A549 (cell line): ENCODE results near the gene NFU1. TPM values are rescaled to one million over a fixed set of nuclear protein-coding genes. Genes with fewer than 3 reads are reported as not detected.

Experiments used
- BHLHE40 ChIP-seq: IDR thresholded peaks from 2 replicates; pipeline ENCODE4 v1.6.1; 2012; ENCODE audit warnings: low read depth, low read length, inconsistent platforms
- CHD4 ChIP-seq: fragments of 200-600 bp; sonication (generic); IDR thresholded peaks from 2 replicates; pipeline ENCODE4 v1.6.1; 2016; ENCODE audit warnings: antibody characterized with exemption, mild to moderate bottlenecking, borderline replicate concordance
- CTCF ChIP-seq: fragments of >200 bp; sonication (Bioruptor Twin); formaldehyde crosslinking; IDR thresholded peaks from 3 replicates; pipeline ENCODE4 v1.5.1; 2016
- EHF ChIP-seq: fragments of 250-450 bp; sonication (Bioruptor Pico); IDR thresholded peaks from 2 replicates; pipeline ENCODE4 v1.5.0; 2020; ENCODE audit warnings: mild to moderate bottlenecking
- EHMT2 ChIP-seq: fragments of 200-600 bp; sonication (generic); IDR thresholded peaks from 2 replicates; pipeline ENCODE4 v1.6.1; 2016; ENCODE audit warnings: antibody characterized with exemption, low read depth, mild to moderate bottlenecking, moderate library complexity
- ELK1 ChIP-seq: fragments of 150-350 bp; IDR thresholded peaks from 2 replicates; pipeline ENCODE4 v1.6.1; 2014; ENCODE audit warnings: low read depth, mild to moderate bottlenecking, low read length
- FOSL2 ChIP-seq, 2 experiments: fragments of 450-650 bp in 1 of 2; fragments of >200 bp in 1 of 2; sonication (Bioruptor Twin) in 1 of 2; formaldehyde crosslinking; IDR thresholded peaks; 2 replicates each; pipeline versions ENCODE4 v1.5.0 to v1.6.1; 2016 to 2020; ENCODE audit warnings: mild to moderate bottlenecking in 1 of 2, moderate library complexity in 1 of 2
- GATA3 ChIP-seq: IDR thresholded peaks from 2 replicates; pipeline ENCODE4 v1.6.1; 2012; ENCODE audit warnings: borderline replicate concordance
- HMGXB4 ChIP-seq: fragments of 250-450 bp; sonication (Bioruptor Pico); IDR thresholded peaks from 2 replicates; pipeline ENCODE4 v1.5.0; 2021; ENCODE audit warnings: mild to moderate bottlenecking, moderate library complexity, borderline replicate concordance
- HOXB5 ChIP-seq: fragments of 250-450 bp; sonication (Bioruptor Pico); IDR thresholded peaks from 2 replicates; pipeline ENCODE4 v1.5.0; 2020; ENCODE audit warnings: mild to moderate bottlenecking, moderate library complexity
- KDM5A ChIP-seq: fragments of 200-600 bp; sonication (generic); IDR thresholded peaks from 2 replicates; pipeline ENCODE4 v1.6.1; 2016; ENCODE audit warnings: antibody characterized with exemption, mild to moderate bottlenecking
- MAFK ChIP-seq: fragments of 450-650 bp; IDR thresholded peaks from 2 replicates; pipeline ENCODE4 v1.6.1; 2014; ENCODE audit not compliant: partially characterized antibody
- MAX ChIP-seq: IDR thresholded peaks from 2 replicates; pipeline ENCODE4 v1.6.1; 2012
- PBX3 ChIP-seq: IDR thresholded peaks from 2 replicates; pipeline ENCODE4 v1.6.1; 2012
- PHF8 ChIP-seq: fragments of 200-600 bp; sonication (generic); IDR thresholded peaks from 2 replicates; pipeline ENCODE4 v1.6.1; 2016; ENCODE audit warnings: low read depth, mild to moderate bottlenecking, antibody characterized with exemption, moderate library complexity, borderline replicate concordance
- POLR2A ChIP-seq: IDR thresholded peaks from 2 replicates; pipeline ENCODE4 v1.6.1; 2012; ENCODE audit warnings: mild to moderate bottlenecking, low read length
- RARB ChIP-seq: fragments of 250-450 bp; sonication (Bioruptor Pico); IDR thresholded peaks from 2 replicates; pipeline ENCODE4 v1.8.0; 2021; ENCODE audit warnings: mild to moderate bottlenecking, moderate library complexity
- RCOR1 ChIP-seq: fragments of 150-350 bp; IDR thresholded peaks from 2 replicates; pipeline ENCODE4 v1.6.1; 2014; ENCODE audit warnings: antibody characterized with exemption, low read length, low read depth
- REST ChIP-seq: fragments of 200-600 bp; sonication (generic); IDR thresholded peaks from 2 replicates; pipeline ENCODE4 v1.6.1; 2016; ENCODE audit warnings: antibody characterized with exemption, mild to moderate bottlenecking, moderate library complexity
- SREBF2 ChIP-seq: fragments of 450-650 bp; IDR thresholded peaks from 2 replicates; pipeline ENCODE4 v1.6.1; 2014; ENCODE audit warnings: mild to moderate bottlenecking, moderate library complexity
- ZC3H11A ChIP-seq: fragments of 450-650 bp; IDR thresholded peaks from 2 replicates; pipeline ENCODE4 v1.6.1; 2014; ENCODE audit warnings: antibody characterized with exemption, mild to moderate bottlenecking
- polyA plus RNA-seq, 4 experiments: library from polyadenylated mRNA; depleted of rRNA in 3 of 4; stranded (reverse); fragments of >200 nt; fragmentation: RNase III in 1 of 4; extraction: RNeasy Plus Mini Kit Qiagen cat#74134 plus additional on column Dnase treatment in 1 of 4; gene quantifications; 2 replicates in 3 of 4; 3 replicates in 1 of 4; pipeline ENCODE4 v1.2.3, GENCODE V29; 2011 to 2017

NFU1 gene
- polyA plus RNA-seq, 2 of the 4 experiments (the other 2 are of a cell fraction): 61.4 to 99.2 TPM

- TF ChIP-seq REST: no peak
- TF ChIP-seq MAX: peak; percentile 94
- no peak for TF ChIP-seq RARB (CRISPR knock-in tag)
- no peak for TF ChIP-seq RCOR1
- TF ChIP-seq PHF8: peak; percentile 80
- TF ChIP-seq EHF (CRISPR knock-in tag): no peak
- TF ChIP-seq CTCF: no peak
- TF ChIP-seq ELK1: no peak
- TF ChIP-seq CHD4: no peak
- no peak for TF ChIP-seq ZC3H11A
- TF ChIP-seq SREBF2: no peak
- TF ChIP-seq HMGXB4 (CRISPR knock-in tag): no peak
- peak; percentile 81 for TF ChIP-seq POLR2A
- TF ChIP-seq HOXB5 (CRISPR knock-in tag): peak; percentile 62; the same call in 1 of the 2 replicates
- peak; percentile 70 for TF ChIP-seq BHLHE40
- TF ChIP-seq KDM5A: no peak; the same call in 1 of the 2 replicates
- no peak for TF ChIP-seq FOSL2 (IDR thresholded peaks at IDR 0.05)
- no peak for TF ChIP-seq FOSL2 (CRISPR knock-in tag; IDR thresholded peaks at IDR 0.05)
- TF ChIP-seq EHMT2: no peak
- TF ChIP-seq PBX3: peak; percentile 96
- TF ChIP-seq MAFK: no peak
- peak; percentile 25; the same call in 1 of the 2 replicates for TF ChIP-seq GATA3
Measured at GRCh38 chr2:69386789-69387734, 50.2 kb downstream of the NFU1 start, which contains the start of gene GFPT1 (continued).
